Measurements from ENCODE around the gene IPCEF1.

Gene IPCEF1, protein sequence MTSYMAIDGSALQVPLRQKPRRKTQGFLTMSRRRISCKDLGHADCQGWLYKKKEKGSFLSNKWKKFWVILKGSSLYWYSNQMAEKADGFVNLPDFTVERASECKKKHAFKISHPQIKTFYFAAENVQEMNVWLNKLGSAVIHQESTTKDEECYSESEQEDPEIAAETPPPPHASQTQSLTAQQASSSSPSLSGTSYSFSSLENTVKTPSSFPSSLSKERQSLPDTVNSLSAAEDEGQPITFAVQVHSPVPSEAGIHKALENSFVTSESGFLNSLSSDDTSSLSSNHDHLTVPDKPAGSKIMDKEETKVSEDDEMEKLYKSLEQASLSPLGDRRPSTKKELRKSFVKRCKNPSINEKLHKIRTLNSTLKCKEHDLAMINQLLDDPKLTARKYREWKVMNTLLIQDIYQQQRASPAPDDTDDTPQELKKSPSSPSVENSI
- total RNA-seq, result 24.3 to 71.5 reads per million in 2 donors

DNA sequence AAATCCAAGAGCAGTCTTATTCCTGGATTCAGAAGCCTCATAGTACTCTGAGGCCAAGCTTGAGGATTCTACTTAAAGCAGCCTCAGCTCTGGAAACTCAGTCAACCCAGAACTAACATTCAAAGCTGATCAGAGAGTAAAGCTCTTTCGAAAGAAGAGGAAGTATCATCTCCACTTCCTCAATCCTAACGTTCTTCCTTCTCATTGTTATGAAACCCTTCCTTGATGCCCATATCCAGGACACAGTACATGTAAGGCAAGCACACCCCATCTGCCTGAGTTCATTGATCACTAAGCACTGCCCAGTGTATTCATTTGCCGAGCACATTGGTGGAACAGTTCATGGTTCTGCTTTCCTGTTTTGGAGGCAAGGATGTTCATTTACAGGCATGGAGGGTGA is at the start of gene IPCEF1:
Gene IPCEF1, minus strand, starts transcription at position 114 of the 400 bp plus-strand sequence. CDS start 90,856 bp downstream, outside the sequence.
- DNase-seq, result no peak

DNA sequence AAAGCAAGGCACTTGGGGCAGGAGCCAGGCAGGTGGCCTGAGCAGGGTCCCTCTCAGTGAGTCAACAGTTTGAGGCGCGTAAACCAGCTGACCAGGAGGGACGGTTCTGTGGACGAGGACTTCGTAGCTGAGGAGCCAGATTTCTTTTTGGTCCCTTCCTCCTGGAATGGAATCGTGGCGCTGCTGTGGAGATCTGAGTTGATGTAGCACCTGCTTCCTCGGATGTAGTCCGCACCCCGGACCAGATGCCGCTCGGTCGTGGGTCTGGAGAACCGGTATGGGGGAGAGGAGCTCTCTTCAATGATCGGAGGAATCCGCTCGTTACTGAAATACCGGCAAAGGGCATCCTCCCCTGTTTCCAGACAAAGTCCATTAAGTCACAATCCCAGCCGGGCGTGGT is 49.7 kb upstream of the IPCEF1 start:
- DNase-seq, result no peak

GRCh38 chr6:154404791-154405400 is 48.3 kb upstream of the IPCEF1 start:
- DNase-seq, result peak in 1 of 5 experiments; percentile 71

DNA sequence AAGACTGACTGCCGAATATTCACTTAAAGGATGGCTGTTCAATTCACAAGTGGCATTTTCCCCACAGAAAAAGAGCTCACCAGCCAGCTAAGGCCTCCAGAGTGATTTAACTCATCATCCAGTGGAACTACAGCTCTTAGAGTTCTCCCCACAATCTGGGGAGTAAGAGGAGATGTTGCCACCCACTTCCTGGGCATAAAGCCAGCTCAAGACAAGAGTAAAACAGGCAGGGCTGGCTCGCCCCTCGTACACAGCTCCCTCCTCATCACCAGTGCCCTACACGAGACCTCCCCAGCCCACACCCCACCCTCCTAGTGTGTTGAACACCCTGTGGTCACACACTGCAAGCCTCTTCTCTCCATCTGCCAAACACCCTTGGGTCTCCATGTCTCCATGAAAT is 47.2 kb upstream of the IPCEF1 start:
- peak in 1 of 5 experiments; percentile 80 for DNase-seq

DNA sequence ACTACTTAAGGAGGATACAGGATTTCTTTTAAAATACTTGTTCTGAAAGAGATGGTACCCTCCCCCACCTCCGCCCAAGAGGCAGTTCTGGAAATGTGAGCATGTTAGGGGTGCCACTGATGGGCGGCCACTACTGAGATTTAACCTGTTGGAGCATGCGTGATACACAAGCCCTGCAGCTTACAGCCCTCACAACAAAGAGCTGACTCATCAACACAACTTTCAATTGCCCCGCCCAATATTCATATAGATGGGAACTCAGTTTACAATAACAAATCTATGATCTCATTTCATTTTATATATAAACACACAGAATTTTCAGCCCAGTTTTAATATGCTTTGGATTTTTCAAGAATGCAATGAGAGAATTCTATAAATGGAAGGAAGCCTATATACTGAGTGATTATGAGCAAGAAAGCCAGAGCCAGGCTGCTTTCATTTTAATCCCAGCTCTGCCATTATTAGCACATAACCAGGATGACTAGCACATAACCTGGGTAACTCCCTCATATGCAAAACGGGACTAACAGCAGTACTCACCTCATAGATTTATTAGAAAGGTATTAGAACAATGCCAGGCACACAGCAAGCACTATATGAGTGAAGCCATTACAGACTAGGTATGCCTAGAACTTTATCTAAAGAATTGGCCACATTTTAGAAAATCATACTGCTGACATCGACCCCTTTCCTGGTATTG is 45.6 kb upstream of the IPCEF1 start:
- DNase-seq, result no peak

- no peak for DNase-seq
These were observed 42.5 kb upstream of the IPCEF1 start for GRCh38 chr6:154399097-154399496.

DNA sequence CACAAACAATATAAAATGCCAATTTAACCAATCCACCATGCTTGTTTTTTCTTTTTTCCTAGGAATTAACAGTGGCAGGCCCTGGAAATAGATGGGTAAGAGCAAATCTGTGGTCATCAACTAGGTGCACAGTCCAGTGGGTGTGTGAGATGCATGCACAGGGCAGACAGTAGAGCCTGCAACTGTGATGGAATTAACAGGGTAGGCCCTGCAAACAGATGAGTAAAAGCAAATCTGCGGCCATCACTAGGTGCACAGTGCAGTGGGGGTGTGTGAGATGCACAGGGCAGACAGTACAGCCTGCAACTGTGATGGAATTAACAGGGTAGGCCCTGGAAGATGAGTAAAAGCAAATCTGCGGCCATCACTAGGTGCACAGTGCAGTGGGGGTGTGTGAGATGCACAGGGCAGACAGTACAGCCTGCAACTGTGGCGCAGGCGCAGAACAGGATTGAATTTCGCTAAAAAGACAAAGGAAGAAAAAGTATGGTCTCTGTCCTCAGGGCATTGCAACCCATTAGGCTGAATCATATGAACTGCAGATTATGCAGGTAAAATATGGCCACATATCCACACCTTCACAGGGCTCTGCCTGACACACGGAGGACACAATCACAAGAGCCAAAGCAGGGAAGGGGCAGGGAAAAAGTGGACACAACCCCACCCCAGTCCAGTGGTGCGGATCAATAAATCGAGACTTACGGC is 41.0 kb upstream of the IPCEF1 start:
- no peak for DNase-seq

- no peak for DNase-seq
These were observed 39.3 kb upstream of the IPCEF1 start for GRCh38 chr6:154395878-154396277.

- DNase-seq, result no peak
These were observed 38.7 kb upstream of the IPCEF1 start for GRCh38 chr6:154395316-154395715.

GRCh38 chr6:154394571-154394970 is 38.0 kb upstream of the IPCEF1 start:
- DNase-seq, result no peak

DNA sequence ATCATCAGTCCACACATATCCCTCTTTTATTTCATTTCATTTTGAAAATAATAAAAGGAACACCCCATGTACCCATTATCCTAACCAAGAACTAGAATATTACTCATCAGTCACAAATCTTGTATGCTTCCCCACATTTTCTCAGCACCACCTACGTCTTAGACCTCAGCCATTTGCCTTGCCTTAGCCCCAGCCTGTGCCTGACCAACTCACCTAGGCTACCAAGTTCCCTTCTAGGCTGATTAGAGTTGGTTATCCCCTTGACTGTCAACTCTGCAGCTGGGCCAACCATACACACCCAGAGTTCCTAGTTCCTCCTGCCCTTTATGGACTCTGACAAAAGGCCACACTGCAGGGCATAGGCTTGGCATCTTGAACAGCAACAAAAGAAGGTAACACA is 33.4 kb upstream of the IPCEF1 start:
- no peak for DNase-seq

- no peak for DNase-seq
These were observed 32.2 kb upstream of the IPCEF1 start for GRCh38 chr6:154388803-154389202.

DNA sequence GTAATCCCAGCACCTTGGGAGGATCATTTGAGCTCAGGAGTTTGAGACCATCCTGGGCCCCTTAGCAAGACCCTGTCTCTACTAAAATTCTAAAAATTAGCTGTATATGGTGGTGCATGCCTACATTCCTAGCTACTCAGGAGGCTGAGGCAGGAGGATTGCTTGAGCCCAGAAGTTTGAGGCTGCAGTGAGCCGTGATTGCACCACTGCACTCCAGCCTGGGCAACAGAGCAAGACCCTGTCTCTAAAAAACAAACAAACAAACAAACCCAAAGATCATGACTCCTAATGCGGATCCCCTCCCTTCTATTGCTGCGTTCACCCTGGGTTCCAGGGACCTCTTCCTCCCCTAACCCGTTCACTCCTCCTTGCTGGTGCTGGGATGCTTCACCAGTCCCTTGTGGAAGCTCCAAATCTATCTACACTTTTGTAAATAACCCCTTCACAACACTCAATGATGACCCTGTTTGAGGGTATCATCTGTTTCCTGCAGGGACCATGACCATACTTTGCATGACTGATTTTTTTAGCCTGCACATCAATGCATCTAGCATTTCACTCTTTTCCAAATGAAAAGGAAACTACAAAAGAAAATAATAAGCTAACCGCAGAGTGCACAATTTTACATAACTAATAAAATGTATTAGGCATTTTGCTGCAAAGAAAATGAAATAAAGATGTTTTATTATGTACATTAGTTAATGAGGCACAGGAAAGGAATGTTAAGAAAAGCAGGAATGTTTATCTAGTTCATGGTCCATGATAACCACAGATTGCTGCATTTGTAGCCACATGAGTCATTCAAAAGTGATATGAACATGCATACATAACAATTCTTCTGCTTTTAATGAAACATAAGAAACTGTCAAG is 30.5 kb upstream of the IPCEF1 start:
- DNase-seq, result no peak

- no peak for DNase-seq
These were observed 27.6 kb upstream of the IPCEF1 start for GRCh38 chr6:154384191-154384590.

DNA sequence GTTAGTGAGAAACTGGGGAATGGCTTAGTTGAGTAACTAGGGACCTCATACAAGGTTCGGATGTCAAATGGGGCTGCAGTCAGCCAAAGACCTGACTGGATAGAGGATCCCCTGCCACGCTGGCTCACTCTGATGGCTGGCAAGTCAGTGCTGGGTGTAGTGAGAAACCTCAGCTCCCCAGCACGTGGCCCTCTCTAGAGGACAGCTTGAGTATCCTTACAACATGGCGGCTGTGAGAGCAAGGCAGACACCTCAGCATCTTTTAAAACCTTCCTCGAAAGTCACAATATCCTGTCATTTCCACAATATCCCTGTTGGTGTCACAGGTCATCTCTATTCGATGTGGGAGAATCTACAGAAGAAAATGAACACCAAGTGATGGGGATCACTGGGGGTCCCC is 26.7 kb upstream of the IPCEF1 start:
- no peak for DNase-seq

DNA sequence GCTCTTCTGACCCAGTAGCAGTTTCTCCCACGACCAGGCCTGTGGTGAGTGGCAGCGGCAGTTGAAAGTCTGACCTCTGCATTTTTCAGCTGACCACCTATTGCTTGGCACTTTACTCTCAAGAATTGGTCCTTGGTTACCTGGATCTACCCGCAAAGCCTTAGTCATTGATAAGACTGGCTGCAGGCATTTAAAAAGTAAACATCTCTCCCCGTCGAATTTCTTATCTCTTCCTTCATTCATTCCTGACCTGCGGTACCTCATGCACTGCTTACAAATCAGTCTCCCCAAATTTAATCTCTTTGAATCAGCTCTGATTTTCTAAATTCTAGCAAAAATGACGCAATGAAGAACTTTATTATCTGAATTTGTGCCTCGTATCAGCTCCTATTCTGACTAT is 26.1 kb upstream of the IPCEF1 start:
- DNase-seq, result no peak

- no peak for DNase-seq
These were observed 24.9 kb upstream of the IPCEF1 start for GRCh38 chr6:154381548-154381947.

DNA sequence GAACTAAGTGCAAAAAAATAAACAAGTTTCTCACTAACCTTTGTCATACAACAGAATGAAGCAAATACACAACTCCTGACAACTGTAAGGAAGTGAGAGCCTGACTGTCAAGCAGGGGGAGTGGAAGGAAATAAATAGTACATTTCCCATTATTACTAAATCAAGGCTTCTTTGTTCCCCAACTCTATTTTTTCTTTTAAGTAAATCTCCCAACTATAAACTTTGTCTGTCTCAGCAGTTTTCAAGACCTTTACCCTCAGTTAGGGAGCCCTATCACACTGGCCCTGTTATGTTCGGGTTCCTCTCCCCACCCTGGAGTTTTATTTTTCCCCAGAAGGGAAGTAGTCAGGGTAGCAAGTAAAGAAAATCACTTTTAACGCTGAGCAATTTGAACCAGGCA is 24.1 kb upstream of the IPCEF1 start:
- no peak for DNase-seq

- no peak for DNase-seq
These were observed 23.0 kb upstream of the IPCEF1 start for GRCh38 chr6:154379585-154379984.

DNA sequence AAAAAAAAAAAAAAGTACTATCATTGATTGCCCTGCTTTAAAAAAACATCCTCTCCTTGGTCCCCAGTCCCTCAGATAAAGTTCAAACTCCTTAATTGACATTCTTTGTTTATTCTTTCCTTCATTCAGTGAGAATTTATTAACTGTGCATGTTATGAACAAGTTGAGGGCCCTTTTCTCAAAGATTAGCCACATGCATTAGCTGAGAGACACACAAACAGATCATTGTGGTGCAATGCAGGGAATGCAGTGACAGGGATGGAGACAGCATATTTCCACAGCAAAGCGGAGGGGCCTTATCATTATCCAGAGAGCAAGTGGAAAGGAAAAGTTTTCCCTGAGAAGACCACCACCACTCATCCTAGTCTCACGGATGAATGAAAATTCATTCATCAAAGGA is 21.9 kb upstream of the IPCEF1 start:
- no peak for DNase-seq

DNA sequence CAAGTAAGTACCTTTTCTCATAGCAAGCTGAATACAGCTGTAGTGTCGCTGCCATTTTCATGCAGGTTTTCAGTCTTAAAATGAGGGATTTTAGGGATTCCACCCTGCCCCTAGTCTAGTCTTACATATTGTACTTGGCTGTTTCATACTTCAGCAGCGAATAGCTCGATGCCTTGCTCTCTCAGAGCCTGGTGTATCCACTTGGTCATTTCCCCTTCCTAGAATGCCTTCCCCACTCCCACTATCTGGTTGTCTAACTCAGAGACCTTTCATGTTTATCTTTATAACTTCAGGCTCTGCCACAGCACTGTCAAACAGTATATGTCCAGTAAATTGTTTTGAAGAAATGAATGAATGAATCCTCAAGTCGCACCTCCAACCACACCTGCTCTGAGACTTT is 21.1 kb upstream of the IPCEF1 start:
- DNase-seq, result no peak

DNA sequence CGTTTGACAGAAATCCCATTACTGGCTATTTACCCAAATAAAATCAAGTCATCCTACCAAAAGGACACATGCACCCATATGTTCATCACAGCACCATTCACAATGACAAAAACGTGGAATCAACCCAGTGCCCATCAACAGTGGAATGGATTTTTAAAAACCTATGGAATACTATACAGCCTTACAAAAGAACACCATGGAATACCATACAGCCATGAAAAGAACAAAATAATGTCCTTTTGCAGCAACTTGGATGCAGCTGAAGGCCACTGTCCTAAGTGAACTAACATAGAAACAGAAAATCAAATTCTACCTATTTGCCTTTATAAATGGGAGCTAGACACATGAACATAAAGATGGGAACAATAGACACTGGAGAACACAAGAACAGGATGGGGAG is 17.4 kb upstream of the IPCEF1 start:
- no peak for DNase-seq
